ENCODE measurements around the gene CYREN. TPM values are rescaled to one million over a fixed set of nuclear protein-coding genes. Genes with fewer than 3 reads are reported as not detected.

CYREN gene
- polyA plus RNA-seq, 1 donor (not counting 4 experiments of a cell fraction or from before 2014, with no cell fraction given) = 41.7 TPM

GRCh38 chr7:135200821-135201331 is 30.4 kb upstream of the CYREN start:
- Histone ChIP-seq H3K9me1 (ENCODE audit: control insufficient read depth, extremely low read depth, insufficient read depth, low read length) (no peaks in the 10 kb centered on the region), H3K4me1 (ENCODE audit: control insufficient read depth, extremely low read depth, insufficient read depth, low read length) (peaks cover 22% of the 10 kb centered on the region), H4K20me1 (ENCODE audit: control insufficient read depth, extremely low read depth, insufficient read depth, low read length) (no peaks in the 10 kb centered on the region), H3K4me3 (ENCODE audit: control insufficient read depth in 2 of 3, extremely low read depth in 1 of 3, insufficient read depth in 2 of 3, low read depth in 1 of 3, low read length in 3 of 3) (no peak overlapping the region), H3K79me2 (ENCODE audit: control insufficient read depth, insufficient read depth, low read length) (peaks cover 16% of the 10 kb centered on the region), H3K36me3 (ENCODE audit: control insufficient read depth in 2 of 2, extremely low read depth in 1 of 2, insufficient read depth in 2 of 2, low read length in 2 of 2) (peaks cover 29 to 46% of the 10 kb centered on the region in 2 experiments), H3K9ac (ENCODE audit: control insufficient read depth, extremely low read depth, insufficient read depth, low read length) (no peak overlapping the region), H2AFZ (ENCODE audit: control insufficient read depth, low read length) (no peak overlapping the region), H3K4me2 (ENCODE audit: control insufficient read depth, extremely low read depth, insufficient read depth, low read depth, low read length) (no peak overlapping the region), H3K27ac (ENCODE audit: control insufficient read depth, insufficient read depth, low read length) (no peak overlapping the region), H3K9me3 (ENCODE audit: control insufficient read depth, low read depth, low read length) (no peaks in the 10 kb centered on the region), H3K27me3 (ENCODE audit: control insufficient read depth, extremely low read depth, insufficient read depth, low read length) (no peaks in the 10 kb centered on the region)
- TF ChIP-seq CTCF (optimal IDR thresholded peaks at IDR 0.05 in 1 of 3, IDR thresholded peaks at IDR 0.05 in 1 of 3, conservative IDR thresholded peaks at IDR 0.05 in 1 of 3; ENCODE audit: extremely low read depth in 1 of 3, insufficient read depth in 2 of 3, low read length in 3 of 3) = no peak
- TF ChIP-seq EZH2 (IDR thresholded peaks at IDR 0.05; ENCODE audit: low read length) = no peak
- no peak for DNase-seq (ENCODE audit: low read depth, low spot score)
- FAIRE-seq = peak; percentile 73
- dilution Hi-C loops (cut with MboI; ENCODE audit: extremely low pct_ligation_motif_present, low sequenced_read_pairs) = no loop called here

GRCh38 chr7:135199439-135199838 is 28.9 kb upstream of the CYREN start:
- Histone ChIP-seq H3K9me3 (ENCODE audit: control insufficient read depth, low read depth, low read length) (no peaks in the 10 kb centered on the region), H3K9ac (ENCODE audit: control insufficient read depth, extremely low read depth, insufficient read depth, low read length) (no peak overlapping the region), H3K4me1 (ENCODE audit: control insufficient read depth, extremely low read depth, insufficient read depth, low read length) (peaks cover 20% of the 10 kb centered on the region), H3K4me2 (ENCODE audit: control insufficient read depth, extremely low read depth, insufficient read depth, low read depth, low read length) (no peak overlapping the region), H3K27ac (ENCODE audit: control insufficient read depth, insufficient read depth, low read length) (no peak overlapping the region), H4K20me1 (ENCODE audit: control insufficient read depth, extremely low read depth, insufficient read depth, low read length) (no peaks in the 10 kb centered on the region), H3K27me3 (ENCODE audit: control insufficient read depth, extremely low read depth, insufficient read depth, low read length) (no peaks in the 10 kb centered on the region), H2AFZ (ENCODE audit: control insufficient read depth, low read length) (no peak overlapping the region), H3K79me2 (ENCODE audit: control insufficient read depth, insufficient read depth, low read length) (peaks cover 16% of the 10 kb centered on the region), H3K4me3 (ENCODE audit: control insufficient read depth in 2 of 3, extremely low read depth in 1 of 3, insufficient read depth in 2 of 3, low read depth in 1 of 3, low read length in 3 of 3) (no peak overlapping the region), H3K9me1 (ENCODE audit: control insufficient read depth, extremely low read depth, insufficient read depth, low read length) (no peaks in the 10 kb centered on the region), H3K36me3 (ENCODE audit: control insufficient read depth in 2 of 2, extremely low read depth in 1 of 2, insufficient read depth in 2 of 2, low read length in 2 of 2) (peaks cover 33 to 47% of the 10 kb centered on the region in 2 experiments)
- DNase-seq (ENCODE audit: low read depth, low spot score) (no peak), FAIRE-seq (no peak)
- TF ChIP-seq EZH2 (IDR thresholded peaks at IDR 0.05; ENCODE audit: low read length) (no peak), CTCF (optimal IDR thresholded peaks at IDR 0.05 in 1 of 3, IDR thresholded peaks at IDR 0.05 in 1 of 3, conservative IDR thresholded peaks at IDR 0.05 in 1 of 3; ENCODE audit: extremely low read depth in 1 of 3, insufficient read depth in 2 of 3, low read length in 3 of 3) (no peak)
- dilution Hi-C loops (cut with MboI; ENCODE audit: extremely low pct_ligation_motif_present, low sequenced_read_pairs) = no loop called here
